ENCODE results near the gene SGCA. TPM values are rescaled to one million over a fixed set of nuclear protein-coding genes. Genes with fewer than 3 reads are reported as not detected.

SGCA gene
- total RNA-seq, 1 donor from 2014 or later: 0.64 TPM

DNA sequence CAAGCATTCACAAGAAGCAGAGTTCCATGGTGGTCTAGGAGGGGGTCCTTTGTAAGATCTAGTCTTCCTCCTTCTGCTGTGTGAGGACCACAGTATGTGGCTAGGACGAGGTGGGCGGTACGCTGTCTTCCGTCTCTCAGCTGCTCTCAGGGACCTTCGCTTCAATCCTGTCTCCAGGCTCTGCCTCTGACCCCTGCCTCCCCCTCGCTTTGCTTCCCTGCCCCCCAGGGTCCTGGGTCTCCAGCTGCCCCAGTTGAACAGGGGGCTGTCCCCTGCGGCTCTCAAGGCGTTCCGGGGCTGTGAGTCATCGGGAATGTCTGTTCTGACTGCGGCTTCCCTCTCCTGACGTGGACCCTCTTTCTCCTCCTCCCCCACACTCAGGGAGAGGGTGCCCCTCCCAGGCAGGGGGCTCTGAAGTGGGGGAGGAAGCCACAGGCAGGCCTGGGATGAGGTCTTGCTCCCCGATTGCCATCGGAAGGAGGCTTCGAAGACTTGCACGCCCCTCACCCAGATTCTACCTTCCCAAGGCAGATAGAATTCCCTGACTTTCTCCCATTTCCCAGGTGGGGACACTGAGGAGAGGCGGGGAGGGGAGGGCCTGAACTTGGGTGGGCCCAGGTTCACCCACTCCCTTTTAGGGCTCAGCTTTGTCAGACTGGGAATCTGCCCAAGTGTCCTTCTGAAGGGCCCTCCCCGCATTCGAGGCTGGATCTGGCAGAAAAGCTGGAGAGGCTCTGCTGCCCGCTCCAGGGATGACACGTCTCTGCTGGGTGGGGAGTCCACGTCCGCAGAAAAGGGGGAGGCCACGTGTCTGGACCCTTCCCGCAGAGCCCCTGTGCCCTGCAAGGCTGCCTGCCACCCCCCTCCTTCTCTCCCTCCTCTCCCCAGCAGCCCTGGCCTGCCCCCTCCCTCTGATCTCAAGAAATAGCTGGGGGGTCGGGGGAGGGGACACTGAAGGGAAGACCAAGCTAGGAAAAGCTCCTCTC is 44.7 kb downstream of the SGCA start:
- ATAC-seq: peak; percentile 28

DNA sequence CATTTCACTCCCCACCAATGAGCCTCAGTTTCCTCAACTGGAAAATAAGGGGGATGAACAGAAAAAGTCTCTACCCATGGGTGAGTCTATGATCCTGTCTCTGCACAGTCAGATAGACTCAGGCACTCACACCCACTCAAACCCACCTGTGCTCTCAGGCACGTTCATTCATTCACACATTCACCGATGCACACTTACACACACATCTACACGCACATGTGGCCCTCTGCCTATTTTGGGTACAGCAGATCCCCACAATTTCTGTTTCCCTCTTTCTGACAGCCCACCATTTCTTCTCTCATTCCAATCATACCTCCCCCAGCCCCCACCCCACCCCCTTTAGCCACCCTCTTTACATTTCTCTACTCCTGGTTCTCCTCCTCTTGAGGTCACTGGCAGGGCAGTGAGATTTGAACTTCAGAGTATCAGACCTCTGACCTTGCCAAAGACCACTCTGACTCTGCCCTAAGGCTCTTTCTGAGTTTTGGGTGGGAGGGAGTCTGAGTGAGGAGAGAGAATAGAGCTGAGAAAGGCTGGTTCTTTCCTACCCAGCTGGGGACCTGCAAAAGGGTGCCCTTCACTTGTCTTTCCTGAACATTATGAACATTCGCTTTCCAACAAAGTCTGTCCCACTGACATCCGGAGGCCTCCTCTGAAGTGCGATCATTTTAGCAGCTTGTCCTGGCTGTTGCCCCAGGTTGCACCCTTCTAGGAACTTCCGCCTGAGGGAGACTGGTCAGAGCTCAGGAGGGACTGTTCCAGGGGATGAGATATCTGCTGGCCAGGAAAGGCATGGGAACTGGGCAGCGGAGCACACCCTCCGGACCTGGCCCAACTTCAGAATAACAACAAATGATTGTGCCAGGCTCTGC is 45.7 kb downstream of the SGCA start:
- ATAC-seq: no peak

DNA sequence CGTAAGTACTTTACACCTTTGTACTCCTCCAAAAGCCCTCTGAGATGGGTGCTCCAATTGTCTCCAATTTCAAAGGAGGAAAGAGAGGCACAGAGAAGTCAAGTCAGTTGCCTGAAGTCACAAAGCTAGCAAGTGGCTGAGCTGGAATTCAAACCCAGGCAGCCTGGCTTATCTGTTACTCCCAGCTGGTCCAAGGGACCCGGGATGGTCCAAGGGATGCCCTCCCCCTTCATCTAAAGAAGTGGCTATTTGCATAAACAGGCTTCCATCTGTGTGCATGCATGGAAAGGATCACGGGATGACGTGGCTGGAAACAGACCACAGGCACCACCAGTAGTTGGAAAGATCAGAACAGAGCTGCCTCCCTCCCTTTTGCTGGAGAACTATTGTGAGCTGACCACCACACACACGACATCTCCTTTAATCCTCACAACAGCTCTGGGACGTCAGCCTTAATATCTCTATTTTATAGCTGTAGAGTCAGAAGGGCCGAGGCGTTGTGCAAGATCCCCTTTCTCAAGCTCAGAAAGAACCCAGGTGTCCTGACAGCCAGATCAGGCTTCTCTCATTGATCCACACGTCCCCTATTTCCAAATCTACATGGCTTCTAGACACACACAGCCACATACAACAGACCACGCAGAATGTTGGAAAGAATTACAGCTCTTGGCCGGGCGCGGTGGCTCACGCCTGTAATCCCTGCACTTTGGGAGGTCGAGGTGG is 46.5 kb downstream of the SGCA start:
- no peak for ATAC-seq

DNA sequence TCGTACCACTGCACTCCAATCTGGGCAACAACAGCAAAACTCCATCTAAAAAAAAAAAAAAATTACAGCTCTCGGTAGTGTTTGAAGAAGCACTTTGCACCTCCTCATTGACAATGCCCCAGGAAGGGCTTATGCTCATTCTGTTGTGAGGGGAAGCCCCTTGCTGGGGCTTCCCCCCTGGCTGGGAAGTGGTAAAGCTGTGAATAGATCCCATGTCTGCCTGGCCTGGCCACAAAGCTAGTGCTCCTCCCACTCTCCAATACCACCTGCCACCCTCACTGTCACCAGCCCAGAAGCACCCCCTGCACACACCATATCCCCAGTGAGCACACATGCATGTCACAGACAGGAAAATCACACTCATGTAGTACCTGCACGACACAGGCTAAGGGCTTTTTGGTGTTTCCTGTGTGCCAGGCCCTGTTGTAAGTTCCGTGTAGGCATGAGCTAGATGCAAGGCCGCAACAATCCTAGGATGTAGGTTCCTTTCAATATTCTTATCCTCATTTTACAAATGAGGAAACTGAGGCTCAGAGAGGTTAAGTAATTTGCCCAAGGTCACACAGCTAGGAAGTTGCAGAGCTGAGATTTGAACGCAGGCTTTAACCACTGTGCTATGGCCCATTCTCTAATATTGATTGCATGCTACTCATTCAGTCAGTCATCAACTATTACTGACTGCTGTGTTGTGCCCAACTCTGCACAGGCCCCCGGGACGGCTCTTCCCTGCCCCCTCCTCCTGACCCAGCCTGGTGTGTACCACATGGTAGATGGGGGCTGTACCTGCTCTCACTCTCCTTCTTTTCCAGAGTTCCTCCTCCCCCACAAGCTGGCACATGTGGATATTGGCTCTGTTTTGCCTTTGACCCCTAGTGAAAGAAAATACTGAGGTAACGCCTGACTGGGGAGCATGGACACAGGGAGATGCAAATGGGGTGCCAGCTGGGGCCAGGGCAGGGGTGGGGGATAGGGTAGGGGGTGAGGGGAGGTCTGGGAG is 47.5 kb downstream of the SGCA start:
- ATAC-seq: peak; percentile 7

DNA sequence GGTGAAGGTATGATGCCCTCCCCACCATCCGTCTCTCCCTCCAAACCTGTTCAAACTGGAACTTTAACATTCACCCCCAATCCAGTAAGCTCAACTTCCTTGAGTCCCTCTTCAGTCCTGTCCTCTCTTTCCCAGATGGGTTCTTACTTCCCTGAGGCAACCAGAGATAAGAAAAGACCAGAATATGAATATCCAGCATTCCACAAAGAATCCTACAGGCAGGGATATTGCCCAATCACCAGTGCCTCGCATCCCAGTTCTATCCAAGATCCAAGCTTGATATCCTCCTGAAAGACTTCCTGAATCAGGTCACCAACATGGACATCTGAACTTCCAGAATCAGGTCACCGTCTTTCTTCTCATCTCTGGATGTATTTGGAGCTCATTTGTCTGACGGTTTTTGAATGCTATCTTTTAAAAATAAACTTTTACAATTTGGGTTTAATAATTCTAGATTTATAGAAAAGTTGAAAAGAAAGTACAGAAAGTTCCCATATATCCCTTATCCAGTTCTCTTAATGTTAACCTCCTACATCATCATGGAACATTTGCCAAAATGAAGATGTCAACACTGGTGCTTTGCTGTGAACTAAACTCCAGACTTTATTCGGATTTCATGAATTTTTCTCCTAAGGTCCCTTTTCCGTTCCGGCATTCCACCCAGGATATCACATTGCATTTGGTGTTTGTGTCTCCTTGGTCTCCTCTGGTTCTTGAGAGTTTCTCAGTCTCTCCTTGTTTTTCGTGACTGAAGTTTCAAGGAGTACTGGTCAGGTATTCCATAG is 49.4 kb downstream of the SGCA start:
- no peak for ATAC-seq

DNA sequence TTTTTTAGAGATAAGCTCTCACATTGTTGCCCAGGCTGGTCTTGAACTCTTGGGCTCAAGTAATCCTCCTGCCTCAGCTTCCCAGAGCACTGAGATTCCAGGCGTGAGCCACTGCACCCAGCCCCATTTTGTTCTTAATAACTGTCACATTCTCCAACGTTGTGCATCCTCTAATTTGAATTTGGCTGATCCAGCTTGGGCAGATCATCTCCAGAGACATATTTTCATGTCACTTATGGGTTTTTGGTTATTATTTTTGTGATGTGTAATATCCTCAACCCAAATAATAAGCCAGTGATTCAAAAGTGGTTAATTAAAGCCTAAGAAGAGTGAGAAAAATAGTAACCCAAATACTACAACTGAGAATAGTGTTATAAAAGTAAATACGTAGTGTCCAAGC is 51.8 kb downstream of the SGCA start:
- ATAC-seq: no peak

DNA sequence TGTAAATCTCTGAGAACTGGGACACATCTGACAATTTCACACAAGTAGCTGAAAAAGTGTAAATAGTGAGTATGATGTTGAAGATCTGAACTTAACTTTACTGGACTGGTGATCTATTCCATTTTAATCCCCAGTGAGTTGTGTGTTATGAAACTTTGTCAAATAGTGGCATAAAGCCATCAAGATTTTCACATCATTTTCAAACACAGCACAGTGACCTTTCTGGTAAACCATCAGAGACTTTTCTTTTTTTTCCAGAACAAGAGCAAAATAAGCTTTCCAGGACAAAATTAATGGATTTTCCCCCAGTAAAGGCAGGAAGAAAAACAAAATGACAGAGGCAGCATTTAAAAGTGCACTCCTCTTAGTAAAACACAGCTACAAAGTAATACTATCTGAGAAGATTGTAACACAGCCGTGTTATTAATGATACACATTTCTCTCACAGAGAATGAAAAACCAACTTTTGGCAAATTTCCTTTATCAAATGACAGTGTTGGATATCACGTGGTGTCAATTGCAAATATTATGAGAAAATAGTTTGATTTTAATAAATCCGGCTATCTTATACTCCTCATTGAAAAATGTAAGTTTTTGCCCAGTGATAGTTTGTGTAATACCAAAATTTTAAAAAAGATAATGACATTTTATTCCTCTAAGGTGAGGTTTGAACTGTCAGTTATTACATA is 52.4 kb downstream of the SGCA start:
- ATAC-seq: no peak

DNA sequence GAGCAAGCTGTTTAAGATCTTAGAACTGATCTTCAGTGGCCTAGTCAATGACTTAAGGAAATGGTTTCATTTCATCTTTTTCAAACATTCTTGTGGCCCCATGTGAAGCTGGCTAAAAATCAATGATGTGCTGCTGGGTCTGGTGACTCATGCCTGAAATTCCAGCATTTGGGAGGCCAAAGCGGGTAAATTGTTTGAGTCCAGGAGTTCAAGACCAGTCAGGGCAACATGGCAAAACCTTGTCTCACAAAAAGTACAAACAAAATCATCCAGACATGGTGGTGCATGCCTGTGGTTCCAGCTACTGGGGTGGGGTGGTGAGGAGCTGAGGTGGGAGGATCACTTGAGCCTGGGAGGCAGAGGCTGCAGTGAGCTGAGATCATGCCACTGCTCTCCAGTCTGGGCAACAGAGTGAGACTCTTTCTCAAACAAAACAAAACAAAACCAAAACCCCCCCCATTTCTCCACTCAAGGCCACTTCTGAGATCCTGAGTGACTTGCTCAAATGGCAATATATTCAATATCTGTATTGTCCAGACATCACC is 53.0 kb downstream of the SGCA start:
- ATAC-seq: no peak

DNA sequence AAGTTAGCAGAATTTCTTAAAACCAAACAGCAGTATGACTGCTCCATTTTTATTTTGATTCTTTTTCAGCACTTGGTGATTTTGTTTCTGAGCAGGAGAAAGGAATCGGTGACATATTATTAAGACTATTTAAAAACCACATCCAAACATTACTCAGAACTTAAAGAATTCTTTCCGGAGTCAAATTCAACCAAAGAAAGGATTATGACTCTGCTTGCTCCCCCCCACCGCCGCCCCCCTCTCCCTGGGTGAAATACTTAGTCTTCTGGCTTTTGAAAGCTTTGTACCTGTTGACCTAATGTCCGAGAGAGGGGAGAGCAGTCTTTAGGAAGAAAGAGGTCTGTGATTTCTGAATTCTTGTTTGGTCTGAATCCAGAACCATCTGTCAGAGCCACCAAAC is 53.5 kb downstream of the SGCA start:
- no peak for ATAC-seq

DNA sequence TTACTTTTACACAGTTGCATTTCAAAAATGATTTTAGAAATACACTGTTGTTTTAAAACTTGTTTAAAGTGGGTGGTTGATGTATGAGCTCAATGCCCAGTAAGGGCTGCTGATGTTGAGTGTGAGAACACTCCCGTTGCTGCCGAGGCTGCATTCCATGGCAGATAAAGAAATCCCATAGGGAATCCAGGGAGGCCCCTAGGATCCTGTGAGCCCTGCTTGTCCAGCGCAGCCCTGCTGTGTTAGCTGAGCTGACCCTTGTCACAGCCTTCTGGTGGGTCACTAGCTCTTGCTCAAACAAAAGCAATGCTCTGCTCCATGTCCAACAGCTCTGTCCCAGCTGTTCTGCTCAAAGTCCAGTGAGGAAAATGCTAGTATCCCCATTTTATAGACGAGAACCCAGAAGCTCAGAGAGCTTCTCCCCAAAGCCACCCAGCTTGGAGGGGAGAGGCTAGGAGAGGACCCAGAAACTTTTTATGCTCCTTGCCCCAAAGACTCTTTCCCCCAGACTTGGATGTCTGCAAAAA is 54.2 kb downstream of the SGCA start:
- ATAC-seq: no peak

DNA sequence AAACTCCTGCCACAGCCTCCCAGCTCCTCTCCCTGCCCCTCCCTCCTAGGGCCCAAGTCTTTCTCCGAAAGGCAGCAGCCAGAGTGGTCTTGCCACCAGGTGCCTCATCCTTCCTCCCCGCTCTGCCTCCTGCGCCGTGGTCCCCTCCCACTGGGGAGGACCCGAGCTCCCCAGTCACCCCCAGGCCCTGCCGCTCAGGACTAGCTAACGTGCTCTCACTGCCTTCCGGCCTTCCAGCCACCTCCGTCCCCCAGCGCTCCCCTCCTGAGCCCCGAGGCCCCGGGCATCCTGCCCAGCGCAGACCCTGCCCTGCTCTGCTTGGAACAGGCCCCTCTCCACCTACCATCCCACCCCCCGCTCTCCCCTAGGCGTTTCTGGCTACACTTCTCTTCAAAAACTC is 55.0 kb downstream of the SGCA start:
- ATAC-seq: peak; percentile 15

DNA sequence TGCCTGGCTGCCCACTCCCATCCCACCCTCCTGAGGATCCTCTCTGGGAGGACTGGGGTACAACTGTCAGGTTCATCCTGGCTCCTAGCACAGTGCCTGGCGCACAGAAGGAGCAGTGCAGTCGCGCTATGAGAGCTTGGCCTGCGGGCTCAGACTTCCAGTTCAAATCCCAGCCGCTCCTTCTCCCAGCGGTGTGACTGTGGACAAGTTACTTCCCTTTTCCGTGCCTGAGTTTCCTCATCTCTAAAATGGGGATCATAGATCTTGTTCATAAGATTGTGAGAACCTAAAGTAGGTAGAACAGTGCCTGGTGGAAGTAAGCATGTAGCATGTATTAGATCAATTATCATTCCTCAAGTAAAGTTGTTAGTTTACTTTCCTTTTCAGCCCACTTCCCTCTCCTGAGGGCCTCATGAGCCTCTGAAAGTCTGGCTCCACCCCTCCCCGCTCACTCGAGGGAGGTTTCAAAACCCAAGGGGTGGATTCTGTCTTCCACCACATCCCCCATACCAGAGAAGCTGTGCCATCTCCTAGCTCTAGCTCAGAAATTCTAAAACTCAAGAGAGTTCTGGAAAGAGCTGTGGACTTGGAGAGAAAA is 55.6 kb downstream of the SGCA start:
- ATAC-seq: no peak

DNA sequence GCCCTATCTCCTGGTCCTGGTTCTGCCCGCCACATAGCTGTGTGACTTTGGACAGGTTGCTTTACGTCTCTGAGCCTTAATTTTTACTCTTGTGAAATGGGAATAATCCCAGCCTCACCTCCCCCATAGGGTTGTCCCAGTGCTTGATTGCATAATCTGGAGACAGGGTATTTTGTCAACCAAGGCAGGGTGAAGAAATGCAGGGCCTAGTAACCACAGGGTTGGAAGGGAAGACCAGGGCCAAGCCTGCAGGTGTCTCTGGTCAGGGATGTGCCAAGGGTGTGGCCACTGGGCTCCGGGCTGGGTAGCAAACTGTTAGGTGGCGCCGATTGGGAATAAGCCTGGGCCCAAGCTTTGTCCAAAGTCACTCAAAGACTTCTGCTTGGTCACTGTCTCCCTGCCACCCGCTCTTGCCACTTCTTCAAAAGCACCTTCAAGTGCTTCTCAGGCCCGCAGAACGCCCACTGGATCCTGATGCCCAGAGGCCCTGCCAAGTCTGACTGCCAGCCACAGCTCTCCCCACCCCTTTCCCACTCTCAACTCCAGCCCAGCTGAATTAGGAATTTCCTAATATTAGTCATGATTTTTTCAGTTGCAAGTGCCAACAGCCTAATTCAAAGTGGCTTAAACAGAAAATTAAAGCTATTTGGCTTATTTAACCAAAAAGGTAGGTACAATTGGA is 56.2 kb downstream of the SGCA start:
- peak; percentile 56 for ATAC-seq

DNA sequence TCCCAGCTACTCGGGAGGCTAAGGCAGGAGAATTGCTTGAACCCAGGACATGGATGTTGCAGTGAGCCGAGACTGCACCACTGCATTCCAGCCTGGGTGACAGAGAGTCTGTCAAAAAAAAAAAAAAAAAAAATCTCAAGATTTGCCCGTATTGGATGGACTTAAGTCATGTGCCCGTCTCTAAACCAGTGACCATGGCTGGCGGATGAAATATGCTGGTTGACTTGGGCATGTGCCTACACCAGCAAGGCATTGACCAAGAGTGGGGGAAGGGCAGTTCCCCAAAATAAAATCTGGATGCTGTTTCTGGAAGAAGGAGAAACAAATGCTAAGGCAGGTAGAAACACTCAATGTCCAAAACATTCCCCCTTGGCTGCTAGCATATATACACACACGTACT is 57.1 kb downstream of the SGCA start:
- no peak for ATAC-seq

Measured in esophagus mucosa (tissue), 1 donor.